CD4-positive, alpha-beta T cell (primary cell): ENCODE results near the gene PKHD1. TPM values are rescaled to one million over a fixed set of nuclear protein-coding genes. Genes with fewer than 3 reads are reported as not detected.
"Not testable (repeated sequence)": the region's sequence is repeated elsewhere in the genome, so short reads cannot be mapped to it uniquely, and the experiment has no call there.

Experiments
- ATAC-seq: fragments of 200-7000 bp; cut with Tn5 transposase; one replicate; pipeline ENCODE4 v1.10.0; 2022; ENCODE audit warnings: mild to moderate bottlenecking; ENCODE audit not compliant: poor library complexity
- CTCF ChIA-PET: fragments of 350-600 bp; sonication (Branson Sonifier 250); formaldehyde crosslinking; loops from one replicate; lab custom pipeline; 2021; ENCODE audit warnings: antibody characterized with exemption, inconsistent platforms; lab: Charles Lee
- POLR2A ChIA-PET: fragments of 350-600 bp; sonication (Branson Sonifier 250); formaldehyde crosslinking; loops from one replicate; lab custom pipeline; 2021; ENCODE audit warnings: antibody characterized with exemption, inconsistent platforms; lab: Charles Lee
- DNase-seq, 14 experiments: peaks; one replicate each; pipeline ENCODE4 v3.0.0-alpha.2; 2013 to 2020; ENCODE audit warnings: mixed read lengths in 2 of 14
- H3K27ac ChIP-seq, 2 donors: one replicate each; pipeline versions ENCODE4 v1.5.1 to v1.7.0; 2013; ENCODE audit warnings: low read length in 2 of 2, low read depth in 1 of 2, mild to moderate bottlenecking in 1 of 2
- H3K27me3 ChIP-seq, 2 experiments: 1 replicate in 1 of 2; 2 replicates in 1 of 2; pipeline versions ENCODE4 v1.6.1 to v1.7.0; 2013; ENCODE audit warnings: low read length in 2 of 2, control low read depth in 1 of 2, mild to moderate bottlenecking in 1 of 2, moderate library complexity in 1 of 2; ENCODE audit not compliant: insufficient read depth in 2 of 2, control insufficient read depth in 1 of 2
- H3K36me3 ChIP-seq: one replicate; pipeline ENCODE4 v1.6.1; 2013; ENCODE audit warnings: low read length, control low read depth; ENCODE audit not compliant: insufficient read depth
- H3K4me1 ChIP-seq: one replicate; pipeline ENCODE4 v1.6.1; 2013; ENCODE audit warnings: low read length, control low read depth; ENCODE audit not compliant: insufficient read depth
- H3K4me3 ChIP-seq: one replicate; pipeline ENCODE4 v1.5.1; 2013; ENCODE audit warnings: mild to moderate bottlenecking, low read length, moderate library complexity
- H3K9me3 ChIP-seq, 2 experiments: 1 replicate in 1 of 2; 2 replicates in 1 of 2; pipeline versions ENCODE4 v1.6.1 to v1.7.0; 2013; ENCODE audit warnings: low read length in 2 of 2, mild to moderate bottlenecking in 2 of 2, control low read depth in 1 of 2, moderate library complexity in 1 of 2; ENCODE audit not compliant: control insufficient read depth in 1 of 2, insufficient read depth in 1 of 2
- H3K27ac Mint-ChIP-seq: one replicate; pipeline ENCODE4 v1.8.0; 2020; ENCODE audit warnings: mixed read lengths
- H3K27me3 Mint-ChIP-seq: one replicate; pipeline ENCODE4 v1.8.0; 2021; ENCODE audit warnings: mixed read lengths
- H3K36me3 Mint-ChIP-seq: one replicate; pipeline ENCODE4 v1.8.0; 2021; ENCODE audit warnings: low read depth, mixed read lengths
- H3K4me1 Mint-ChIP-seq: one replicate; pipeline ENCODE4 v1.8.0; 2021; ENCODE audit warnings: low read depth, mixed read lengths
- H3K4me3 Mint-ChIP-seq: one replicate; pipeline ENCODE4 v1.8.0; 2020; ENCODE audit warnings: mild to moderate bottlenecking, mixed read lengths
- H3K9me3 Mint-ChIP-seq: one replicate; pipeline ENCODE4 v1.8.0; 2020; ENCODE audit warnings: mixed read lengths
- intact Hi-C, 2 experiments: fragments of 100-400 bp; cut with DNase I in 1 of 2; cut with micrococcal nuclease in 1 of 2; formaldehyde crosslinking; loops; one replicate each; pipeline versions ENCODE4 v1.15.1 to v1.9.0; 2023 to 2025; cut with DNase I, micrococcal nuclease
- total RNA-seq, 174 experiments: library from RNA in 2 of 174; stranded (reverse) in 2 of 174; gene quantifications; one replicate each; pipeline ENCODE4 v1.2.3 and lab custom pipeline; 2021 to 2026
- TF ChIP-seq, protein P1 (sequence below): fragments of 200-600 bp; IDR thresholded peaks from one replicate; pipeline ENCODE4 v1.8.0; 2022; ENCODE audit warnings: antibody characterized with exemption, mild to moderate bottlenecking

PKHD1 gene
- total RNA-seq, 2 experiments from 2014 or later: 0.03 TPM; not detected in 1

- CTCF ChIA-PET: no interaction called here
- intact Hi-C loops: loop anchor here (2.0 to 5.0 kb wide), 3 partner anchors 166 to 807 kb away; no protein-coding TSS in a partner anchor
- Histone ChIP-seq H3K36me3 (no peaks in the 10 kb centered on the region), H3K4me1 (no peaks in the 10 kb centered on the region), H3K27ac (no peak overlapping the region), H3K4me3 (no peak overlapping the region), H3K27me3 (peaks cover 0 to 2% of the 10 kb centered on the region in 2 experiments), H3K9me3 (no peaks in the 10 kb centered on the region)
- Mint-ChIP-seq H3K9me3 (no peaks in the 10 kb centered on the region), H3K36me3 (no peaks in the 10 kb centered on the region), H3K27ac (no peak overlapping the region), H3K4me3 (no peak overlapping the region), H3K27me3 (peaks cover 14% of the 10 kb centered on the region), H3K4me1 (no peaks in the 10 kb centered on the region)
- POLR2A ChIA-PET: no interaction called here
- ATAC-seq (no peak), DNase-seq (peak in 1 of 14 experiments; percentile 5)
- TF ChIP-seq, protein P1, sequence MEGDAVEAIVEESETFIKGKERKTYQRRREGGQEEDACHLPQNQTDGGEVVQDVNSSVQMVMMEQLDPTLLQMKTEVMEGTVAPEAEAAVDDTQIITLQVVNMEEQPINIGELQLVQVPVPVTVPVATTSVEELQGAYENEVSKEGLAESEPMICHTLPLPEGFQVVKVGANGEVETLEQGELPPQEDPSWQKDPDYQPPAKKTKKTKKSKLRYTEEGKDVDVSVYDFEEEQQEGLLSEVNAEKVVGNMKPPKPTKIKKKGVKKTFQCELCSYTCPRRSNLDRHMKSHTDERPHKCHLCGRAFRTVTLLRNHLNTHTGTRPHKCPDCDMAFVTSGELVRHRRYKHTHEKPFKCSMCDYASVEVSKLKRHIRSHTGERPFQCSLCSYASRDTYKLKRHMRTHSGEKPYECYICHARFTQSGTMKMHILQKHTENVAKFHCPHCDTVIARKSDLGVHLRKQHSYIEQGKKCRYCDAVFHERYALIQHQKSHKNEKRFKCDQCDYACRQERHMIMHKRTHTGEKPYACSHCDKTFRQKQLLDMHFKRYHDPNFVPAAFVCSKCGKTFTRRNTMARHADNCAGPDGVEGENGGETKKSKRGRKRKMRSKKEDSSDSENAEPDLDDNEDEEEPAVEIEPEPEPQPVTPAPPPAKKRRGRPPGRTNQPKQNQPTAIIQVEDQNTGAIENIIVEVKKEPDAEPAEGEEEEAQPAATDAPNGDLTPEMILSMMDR: no peak
These were observed 232.5 kb downstream of the PKHD1 start for GRCh38 chr6:51854876-51855275.

DNA sequence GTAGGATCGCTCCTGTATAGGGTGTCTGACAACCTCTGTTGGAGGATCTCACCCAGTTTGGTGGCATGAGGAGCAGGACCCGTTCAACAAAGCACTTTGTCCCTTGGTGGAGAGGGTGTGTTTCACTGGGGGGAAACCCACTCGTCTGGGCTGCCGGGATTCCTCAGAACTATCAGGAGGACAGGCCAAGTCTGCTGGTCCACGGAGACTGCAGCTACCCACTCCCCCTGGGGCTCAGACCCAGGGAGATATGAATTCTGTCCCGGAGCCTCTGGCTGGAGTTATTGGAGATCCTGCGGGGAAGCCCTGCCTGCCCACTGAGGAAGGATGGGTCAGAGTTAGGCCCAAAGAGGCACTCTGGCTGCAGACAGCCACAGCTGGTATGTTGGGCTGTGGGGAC lies 233.1 kb downstream of the PKHD1 start:
- ChIA-PET CTCF (no interaction called here), POLR2A (no interaction called here)
- Mint-ChIP-seq H3K9me3 (no peaks in the 10 kb centered on the region), H3K4me3 (no peak overlapping the region), H3K4me1 (no peaks in the 10 kb centered on the region), H3K36me3 (no peaks in the 10 kb centered on the region), H3K27ac (no peak overlapping the region), H3K27me3 (peaks cover 14% of the 10 kb centered on the region)
- Histone ChIP-seq H3K36me3 (no peaks in the 10 kb centered on the region), H3K4me1 (no peaks in the 10 kb centered on the region), H3K9me3 (no peaks in the 10 kb centered on the region), H3K4me3 (no peak overlapping the region), H3K27ac (no peak overlapping the region), H3K27me3 (peaks cover 0 to 2% of the 10 kb centered on the region in 2 experiments)
- no peak for DNase-seq
- TF ChIP-seq, protein P1: no peak
- intact Hi-C loops: loop anchor here in 1 of 2 experiments (2.0 kb wide), 1 partner anchor 166 kb away; no protein-coding TSS in a partner anchor
- ATAC-seq: no peak

GRCh38 chr6:51853109-51853508 lies 234.3 kb downstream of the PKHD1 start:
- intact Hi-C loops, H3K9me3 Mint-ChIP-seq, H3K4me3 Mint-ChIP-seq, H3K36me3 ChIP-seq, H3K4me1 Mint-ChIP-seq, H3K27ac Mint-ChIP-seq, ATAC-seq, H3K36me3 Mint-ChIP-seq, H3K9me3 ChIP-seq, CTCF ChIA-PET, DNase-seq, H3K27ac ChIP-seq, H3K4me3 ChIP-seq, POLR2A ChIA-PET, H3K4me1 ChIP-seq, H3K27me3 ChIP-seq: not testable (repeated sequence)
- H3K27me3 Mint-ChIP-seq: peaks cover 11% of the 10 kb centered on the region

- no peak overlapping the region for H3K4me3 Mint-ChIP-seq
- no peak overlapping the region for H3K27ac Mint-ChIP-seq
- H3K4me1 ChIP-seq: no peaks in the 10 kb centered on the region
- H3K9me3 Mint-ChIP-seq: no peaks in the 10 kb centered on the region
- intact Hi-C loops: no loop called here
- POLR2A ChIA-PET: no interaction called here
- no peak overlapping the region for H3K4me3 ChIP-seq
- DNase-seq: no peak
- CTCF ChIA-PET: no interaction called here
- no peaks in the 10 kb centered on the region for H3K36me3 Mint-ChIP-seq
- no peak overlapping the region for H3K27ac ChIP-seq
- no peaks in the 10 kb centered on the region for H3K36me3 ChIP-seq
- ATAC-seq: no peak
- no peaks in the 10 kb centered on the region for H3K27me3 Mint-ChIP-seq
- TF ChIP-seq, protein P1: no peak
- H3K9me3 ChIP-seq: no peaks in the 10 kb centered on the region
- H3K4me1 Mint-ChIP-seq: no peaks in the 10 kb centered on the region
- no peaks in the 10 kb centered on the region for H3K27me3 ChIP-seq
These were observed 240.9 kb downstream of the PKHD1 start for GRCh38 chr6:51846531-51846930.
